ENCODE measurements around the gene PLXNA1. TPM values are rescaled to one million over a fixed set of nuclear protein-coding genes. Genes with fewer than 3 reads are reported as not detected.

PLXNA1 gene
- total and polyA plus RNA-seq, 9 of the 15 experiments (the other 6 are each of a cell fraction or from before 2014, with no cell fraction given): 0.23 to 59.9 (median 16.8) TPM

GRCh38 chr3:126982471-126983175 lies at the start of gene PLXNA1 (continued):
- TF ChIP-seq, protein P1, sequence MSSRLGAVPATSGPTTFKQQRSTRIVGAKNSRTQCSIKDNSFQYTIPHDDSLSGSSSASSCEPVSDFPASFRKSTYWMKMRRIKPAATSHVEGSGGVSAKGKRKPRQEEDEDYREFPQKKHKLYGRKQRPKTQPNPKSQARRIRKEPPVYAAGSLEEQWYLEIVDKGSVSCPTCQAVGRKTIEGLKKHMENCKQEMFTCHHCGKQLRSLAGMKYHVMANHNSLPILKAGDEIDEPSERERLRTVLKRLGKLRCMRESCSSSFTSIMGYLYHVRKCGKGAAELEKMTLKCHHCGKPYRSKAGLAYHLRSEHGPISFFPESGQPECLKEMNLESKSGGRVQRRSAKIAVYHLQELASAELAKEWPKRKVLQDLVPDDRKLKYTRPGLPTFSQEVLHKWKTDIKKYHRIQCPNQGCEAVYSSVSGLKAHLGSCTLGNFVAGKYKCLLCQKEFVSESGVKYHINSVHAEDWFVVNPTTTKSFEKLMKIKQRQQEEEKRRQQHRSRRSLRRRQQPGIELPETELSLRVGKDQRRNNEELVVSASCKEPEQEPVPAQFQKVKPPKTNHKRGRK (tag; IDR thresholded peaks at IDR 0.05): no peak
- TF ChIP-seq HLTF (IDR thresholded peaks at IDR 0.05) (0 out of 2 replicates have a peak, but pooled peaks have one; percentile 49), RBM15 (IDR thresholded peaks at IDR 0.05; ENCODE audit: insufficient read depth, low read length) (no peak), HIVEP1 (CRISPR knock-in tag; IDR thresholded peaks at IDR 0.05) (no peak), ETV1 (tag; conservative IDR thresholded peaks at IDR 0.05; ENCODE audit: low read depth) (peak; percentile 68), ZKSCAN1 (IDR thresholded peaks at IDR 0.05; ENCODE audit: low read depth, low read length) (no peak), HOXB6 (CRISPR knock-in tag; IDR thresholded peaks at IDR 0.05; ENCODE audit: borderline replicate concordance) (no peak), NCOA4 (IDR thresholded peaks at IDR 0.05; ENCODE audit: partially characterized antibody) (no peak), E2F3 (CRISPR knock-in tag; IDR thresholded peaks at IDR 0.05) (peak; percentile 86), ZNF589 (CRISPR knock-in tag; IDR thresholded peaks at IDR 0.05; ENCODE audit: low read depth) (peak; percentile 77), XRCC5 (IDR thresholded peaks at IDR 0.05; ENCODE audit: low read depth, low read length) (peak; percentile 85), HDAC2 (IDR thresholded peaks at IDR 0.05) (peak; percentile 86; the same call in 1 of the 2 replicates), ZC3H11A (IDR thresholded peaks at IDR 0.05; ENCODE audit: low read depth, low read length) (no peak), CHD2 (IDR thresholded peaks at IDR 0.05; ENCODE audit: low read depth, low read length) (peak; percentile 70; the same call in 1 of the 2 replicates), NCOA1 (IDR thresholded peaks at IDR 0.05; ENCODE audit: low read depth) (no peak), E2F5 (CRISPR knock-in tag; IDR thresholded peaks at IDR 0.05) (peak; percentile 68; the same call in 1 of the 2 replicates), RAD21 (CRISPR knock-in tag; conservative IDR thresholded peaks at IDR 0.05 in 1 of 2, IDR thresholded peaks at IDR 0.05 in 1 of 2) (peak in 1 of 2 experiments; percentile 51)

Measured in K562 (cell line).